Mesendoderm (in vitro differentiated cells): Measurements from ENCODE around the gene WDR91.

Experiments used
- DNase-seq: peaks from one replicate; pipeline ENCODE4 v3.0.0; 2013
- H2AK5ac ChIP-seq: 2 replicates; pipeline ENCODE4 v1.6.1; 2013; ENCODE audit warnings: low read length, inconsistent platforms
- H2BK120ac ChIP-seq: 2 replicates; pipeline ENCODE4 v1.6.1; 2013; ENCODE audit warnings: low read depth, mild to moderate bottlenecking, low read length, moderate library complexity, mixed read lengths
- H2BK15ac ChIP-seq: replicated peaks from 2 replicates; pipeline ENCODE4 v1.6.1; 2013; ENCODE audit warnings: low read depth, mild to moderate bottlenecking, moderate library complexity
- H2BK5ac ChIP-seq: 2 replicates; pipeline ENCODE4 v1.6.1; 2013; ENCODE audit warnings: low read length, inconsistent platforms
- H3K18ac ChIP-seq: 2 replicates; pipeline ENCODE4 v1.6.1; 2013; ENCODE audit warnings: mild to moderate bottlenecking, low read length, mixed read lengths
- H3K23ac ChIP-seq: one replicate; pipeline ENCODE4 v1.6.1; 2013; ENCODE audit warnings: low read length
- H3K27ac ChIP-seq: 2 replicates; pipeline ENCODE4 v1.5.1; 2013; ENCODE audit warnings: low read depth, mild to moderate bottlenecking, inconsistent platforms, low read length, moderate library complexity
- H3K27me3 ChIP-seq: 2 replicates; pipeline ENCODE4 v1.6.1; 2013; ENCODE audit warnings: low read length, control low read depth, mild to moderate bottlenecking, inconsistent platforms; ENCODE audit not compliant: insufficient read depth, poor library complexity
- H3K36me3 ChIP-seq: 2 replicates; pipeline ENCODE4 v1.6.1; 2013; ENCODE audit warnings: low read length, inconsistent platforms; ENCODE audit not compliant: control insufficient read depth, insufficient read depth
- H3K4ac ChIP-seq: one replicate; pipeline ENCODE4 v1.6.1; 2013; ENCODE audit warnings: low read depth, mild to moderate bottlenecking, low read length, moderate library complexity
- H3K4me1 ChIP-seq: 2 replicates; pipeline ENCODE4 v1.6.1; 2013; ENCODE audit warnings: low read depth, low read length, inconsistent platforms; ENCODE audit not compliant: control insufficient read depth
- H3K4me2 ChIP-seq: 2 replicates; pipeline ENCODE4 v1.6.1; 2013; ENCODE audit warnings: low read length
- H3K4me3 ChIP-seq: 2 replicates; pipeline ENCODE4 v1.5.1; 2013; ENCODE audit warnings: mild to moderate bottlenecking, low read length
- H3K56ac ChIP-seq: one replicate; pipeline ENCODE4 v1.6.1; 2013; ENCODE audit warnings: low read length
- H3K79me1 ChIP-seq: 2 replicates; pipeline ENCODE4 v1.6.1; 2013; ENCODE audit warnings: low read length, inconsistent platforms
- H3K79me2 ChIP-seq: 2 replicates; pipeline ENCODE4 v1.6.1; 2013; ENCODE audit warnings: mild to moderate bottlenecking, low read length; ENCODE audit not compliant: control insufficient read depth, insufficient read depth
- H3K9ac ChIP-seq: 2 replicates; pipeline ENCODE4 v1.6.1; 2013; ENCODE audit warnings: low read length, inconsistent platforms
- H4K5ac ChIP-seq: one replicate; pipeline ENCODE4 v1.6.1; 2013; ENCODE audit warnings: low read length
- H4K8ac ChIP-seq: one replicate; pipeline ENCODE4 v1.6.1; 2013; ENCODE audit warnings: low read depth, mild to moderate bottlenecking, control low read depth, low read length, moderate library complexity
- WGBS: extraction: QIAGEN DNeasy Blood & Tissue Kit; methylation state at CpG from one replicate; pipeline ENCODE4 v1.1.7; 2013; ENCODE audit warnings: low lambda C conversion rate, missing lambda C conversion rate; ENCODE audit not compliant: insufficient coverage; ENCODE audit errors: extremely low coverage; 5-methylcytosine and 5-hydroxymethylcytosine counted together

Gene WDR91

GRCh38 chr7:135151533-135151932 is 59.8 kb downstream of the WDR91 start:
- H2BK5ac ChIP-seq, result no peak overlapping the region
- H4K8ac ChIP-seq, result no peak overlapping the region
- no peaks in the 10 kb centered on the region for H3K36me3 ChIP-seq
- H3K4ac ChIP-seq, result no peak overlapping the region
- no peak overlapping the region for H2AK5ac ChIP-seq
- no peak overlapping the region for H3K27ac ChIP-seq
- no peak overlapping the region for H3K4me3 ChIP-seq
- no peaks in the 10 kb centered on the region for H3K4me1 ChIP-seq
- no CpG with 5 or more reads among the region's 6 CpGs for WGBS
- no peak overlapping the region for H4K5ac ChIP-seq
- no peak overlapping the region for H3K56ac ChIP-seq
- H3K23ac ChIP-seq, result no peak overlapping the region
- no peak for DNase-seq
- no peaks in the 10 kb centered on the region for H3K27me3 ChIP-seq
- no peaks in the 10 kb centered on the region for H3K79me2 ChIP-seq
- H3K79me1 ChIP-seq, result no peaks in the 10 kb centered on the region
- H3K18ac ChIP-seq, result no peak overlapping the region
- H3K9ac ChIP-seq, result no peak overlapping the region
- no peak overlapping the region for H3K4me2 ChIP-seq
- no peak overlapping the region for H2BK15ac ChIP-seq
- no peak overlapping the region for H2BK120ac ChIP-seq

- H2BK15ac ChIP-seq, result no peak overlapping the region
- no peak overlapping the region for H3K4ac ChIP-seq
- no peaks in the 10 kb centered on the region for H3K27me3 ChIP-seq
- H3K4me2 ChIP-seq, result no peak overlapping the region
- DNase-seq, result no peak
- no peaks in the 10 kb centered on the region for H3K36me3 ChIP-seq
- no peaks in the 10 kb centered on the region for H3K4me1 ChIP-seq
- no peak overlapping the region for H3K23ac ChIP-seq
- no peak overlapping the region for H2AK5ac ChIP-seq
- no peak overlapping the region for H3K18ac ChIP-seq
- no peak overlapping the region for H3K27ac ChIP-seq
- no peak overlapping the region for H4K8ac ChIP-seq
- no peak overlapping the region for H2BK120ac ChIP-seq
- H3K4me3 ChIP-seq, result no peak overlapping the region
- no peaks in the 10 kb centered on the region for H3K79me2 ChIP-seq
- H4K5ac ChIP-seq, result no peak overlapping the region
- no peak overlapping the region for H2BK5ac ChIP-seq
- no peak overlapping the region for H3K9ac ChIP-seq
- H3K79me1 ChIP-seq, result no peaks in the 10 kb centered on the region
- H3K56ac ChIP-seq, result no peak overlapping the region
- no CpG with 5 or more reads among the region's 2 CpGs for WGBS
Measured at GRCh38 chr7:135151132-135151531, 60.2 kb downstream of the WDR91 start.

- Histone ChIP-seq H2BK120ac (no peak overlapping the region), H3K27ac (no peak overlapping the region)
- no CpG with 5 or more reads among the region's 8 CpGs for WGBS
Measured at GRCh38 chr7:135150072-135150782, 61.1 kb downstream of the WDR91 start.

GRCh38 chr7:135147899-135148721 is 63.2 kb downstream of the WDR91 start, which contains the start of gene TMEM140:
Gene TMEM140 (plus strand): TSS chr7:135148072. CDS start chr7:135164442, 16,370 bp downstream.
- Histone ChIP-seq H3K23ac (no peak within 1 kb of the TSS), H4K8ac (no peak within 1 kb of the TSS), H2BK15ac (no peak within 1 kb of the TSS), H3K4ac (no peak within 1 kb of the TSS), H3K9ac (no peak within 1 kb of the TSS), H3K4me2 (no peak within 1 kb of the TSS), H3K4me1 (no peaks in the 10 kb centered on the region), H3K79me1 (no peaks in the 10 kb centered on the region), H2AK5ac (no peak within 1 kb of the TSS), H3K27ac (no peak within 1 kb of the TSS), H3K36me3 (no peaks in the 10 kb centered on the region), H2BK5ac (no peak within 1 kb of the TSS), H3K79me2 (no peaks in the 10 kb centered on the region), H3K27me3 (no peaks in the 10 kb centered on the region), H3K4me3 (no peak within 1 kb of the TSS), H2BK120ac (no peak within 1 kb of the TSS), H3K18ac (no peak within 1 kb of the TSS), H4K5ac (no peak within 1 kb of the TSS), H3K56ac (no peak within 1 kb of the TSS)
- WGBS, result no CpG with 5 or more reads among the region's 13 CpGs
- DNase-seq, result no peak

More at GRCh38 chr7:135150072-135150782, 61.1 kb downstream of the WDR91 start:
- H3K27me3 ChIP-seq, result no peaks in the 10 kb centered on the region
- no peak overlapping the region for H4K8ac ChIP-seq
- no peak overlapping the region for H2BK15ac ChIP-seq
- no peak overlapping the region for H3K4me2 ChIP-seq
- no peaks in the 10 kb centered on the region for H3K79me2 ChIP-seq
- no peaks in the 10 kb centered on the region for H3K79me1 ChIP-seq
- no peaks in the 10 kb centered on the region for H3K36me3 ChIP-seq
- no peak overlapping the region for H4K5ac ChIP-seq
- H3K56ac ChIP-seq, result no peak overlapping the region
- DNase-seq, result no peak
- H3K4me1 ChIP-seq, result no peaks in the 10 kb centered on the region
- H2AK5ac ChIP-seq, result no peak overlapping the region
- H2BK5ac ChIP-seq, result no peak overlapping the region
- H3K4me3 ChIP-seq, result no peak overlapping the region
- H3K9ac ChIP-seq, result no peak overlapping the region
- H3K18ac ChIP-seq, result no peak overlapping the region
- no peak overlapping the region for H3K4ac ChIP-seq
- no peak overlapping the region for H3K23ac ChIP-seq

- no CpG with 5 or more reads among the region's 6 CpGs for WGBS
- H4K8ac ChIP-seq, result no peak overlapping the region
- no peak overlapping the region for H2AK5ac ChIP-seq
- no peak overlapping the region for H3K56ac ChIP-seq
- H3K79me2 ChIP-seq, result no peaks in the 10 kb centered on the region
- H2BK5ac ChIP-seq, result no peak overlapping the region
- H4K5ac ChIP-seq, result no peak overlapping the region
- no peak overlapping the region for H2BK15ac ChIP-seq
- H3K36me3 ChIP-seq, result no peaks in the 10 kb centered on the region
- H3K4me2 ChIP-seq, result no peak overlapping the region
- no peaks in the 10 kb centered on the region for H3K4me1 ChIP-seq
- H3K27me3 ChIP-seq, result no peaks in the 10 kb centered on the region
- H3K18ac ChIP-seq, result no peak overlapping the region
- no peak overlapping the region for H3K4ac ChIP-seq
- no peaks in the 10 kb centered on the region for H3K79me1 ChIP-seq
- H3K23ac ChIP-seq, result no peak overlapping the region
- H2BK120ac ChIP-seq, result no peak overlapping the region
- no peak overlapping the region for H3K27ac ChIP-seq
- no peak for DNase-seq
- H3K9ac ChIP-seq, result no peak overlapping the region
- no peak overlapping the region for H3K4me3 ChIP-seq
Measured at GRCh38 chr7:135147341-135147898, 63.9 kb downstream of the WDR91 start.
